Measurements from ENCODE around the gene SLC6A16. TPM values are rescaled to one million over a fixed set of nuclear protein-coding genes. Genes with fewer than 3 reads are reported as not detected.

Gene SLC6A16
- total RNA-seq, 1 donor from 2014 or later, result 5.0 TPM

DNA sequence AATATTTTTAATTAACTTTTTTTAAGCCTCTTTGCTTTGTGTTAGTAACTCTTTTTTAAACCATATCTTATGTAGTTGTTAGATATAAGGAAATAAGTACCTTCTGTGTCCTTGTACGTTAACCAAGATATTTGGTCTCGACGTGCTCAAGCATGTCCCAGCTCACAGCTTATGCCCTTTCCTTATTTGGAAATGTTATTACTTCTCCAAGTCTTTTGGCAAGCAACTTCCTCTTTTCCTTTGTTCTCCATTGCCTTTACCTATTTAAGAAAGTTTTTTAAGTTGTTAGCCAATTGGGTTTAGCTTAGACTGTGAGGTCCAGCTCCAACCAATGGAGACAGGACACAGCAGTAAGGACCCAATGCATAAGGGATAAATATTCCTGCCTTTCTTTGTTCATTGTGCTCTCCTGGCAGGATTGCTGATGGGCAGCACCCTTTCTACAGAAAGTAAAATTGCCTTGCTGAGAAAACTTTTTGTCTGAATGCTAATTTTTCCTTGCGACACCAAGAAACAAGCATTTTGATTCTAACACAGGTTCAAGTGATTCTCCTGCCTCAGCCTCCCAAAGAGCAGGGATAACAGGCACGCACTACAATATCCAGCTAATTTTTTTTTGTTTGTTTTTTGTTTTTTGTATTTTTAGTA is 43.8 kb upstream of the SLC6A16 start:
- H3K36me3 Mint-ChIP-seq, result peaks cover 3% of the 10 kb centered on the region
- H3K4me2 ChIP-seq, result no peak overlapping the region
- H3K27ac Mint-ChIP-seq, result no peak overlapping the region
- no peaks in the 10 kb centered on the region for H3K4me1 Mint-ChIP-seq
- peaks cover 4% of the 10 kb centered on the region for H3K27me3 Mint-ChIP-seq (ENCODE audit: insufficient read depth, low read depth)
- peaks cover 12% of the 10 kb centered on the region for H3F3A ChIP-seq (ENCODE audit: low read depth)
- TF ChIP-seq, protein P1, sequence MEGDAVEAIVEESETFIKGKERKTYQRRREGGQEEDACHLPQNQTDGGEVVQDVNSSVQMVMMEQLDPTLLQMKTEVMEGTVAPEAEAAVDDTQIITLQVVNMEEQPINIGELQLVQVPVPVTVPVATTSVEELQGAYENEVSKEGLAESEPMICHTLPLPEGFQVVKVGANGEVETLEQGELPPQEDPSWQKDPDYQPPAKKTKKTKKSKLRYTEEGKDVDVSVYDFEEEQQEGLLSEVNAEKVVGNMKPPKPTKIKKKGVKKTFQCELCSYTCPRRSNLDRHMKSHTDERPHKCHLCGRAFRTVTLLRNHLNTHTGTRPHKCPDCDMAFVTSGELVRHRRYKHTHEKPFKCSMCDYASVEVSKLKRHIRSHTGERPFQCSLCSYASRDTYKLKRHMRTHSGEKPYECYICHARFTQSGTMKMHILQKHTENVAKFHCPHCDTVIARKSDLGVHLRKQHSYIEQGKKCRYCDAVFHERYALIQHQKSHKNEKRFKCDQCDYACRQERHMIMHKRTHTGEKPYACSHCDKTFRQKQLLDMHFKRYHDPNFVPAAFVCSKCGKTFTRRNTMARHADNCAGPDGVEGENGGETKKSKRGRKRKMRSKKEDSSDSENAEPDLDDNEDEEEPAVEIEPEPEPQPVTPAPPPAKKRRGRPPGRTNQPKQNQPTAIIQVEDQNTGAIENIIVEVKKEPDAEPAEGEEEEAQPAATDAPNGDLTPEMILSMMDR (IDR thresholded peaks at IDR 0.05), result no peak
- no peak for TF ChIP-seq EZH2phosphoT487 (IDR thresholded peaks at IDR 0.05)
- TF ChIP-seq EZH2 (IDR thresholded peaks at IDR 0.05), result no peak
- peaks cover 6% of the 10 kb centered on the region for H3K9me3 Mint-ChIP-seq
- H3K36me3 ChIP-seq, result no peaks in the 10 kb centered on the region
- DNase-seq (ENCODE audit: low spot score), result no peak
- H3K9me3 ChIP-seq (ENCODE audit: low read depth), result no peaks in the 10 kb centered on the region
- no peak overlapping the region for H3K9ac ChIP-seq
- H3K27me3 ChIP-seq, result no peaks in the 10 kb centered on the region
- H3K4me3 Mint-ChIP-seq, result no peak overlapping the region
- peaks cover 3% of the 10 kb centered on the region for H3K4me1 ChIP-seq
- H3K27ac ChIP-seq, result no peak overlapping the region
- H2AFZ ChIP-seq (replicated peaks), result no peak overlapping the region
- no peak overlapping the region for H3K4me3 ChIP-seq
- H3K79me2 ChIP-seq (ENCODE audit: low read depth), result no peaks in the 10 kb centered on the region
- H4K20me1 ChIP-seq (ENCODE audit: low read depth), result no peaks in the 10 kb centered on the region

- H3K27ac ChIP-seq, result no peak overlapping the region
- H4K20me1 ChIP-seq (ENCODE audit: low read depth), result no peaks in the 10 kb centered on the region
- H3K36me3 ChIP-seq, result no peaks in the 10 kb centered on the region
- Mint-ChIP-seq H3K27ac (no peak overlapping the region), H3K9me3 (peaks cover 6% of the 10 kb centered on the region), H3K4me1 (no peaks in the 10 kb centered on the region), H3K36me3 (peaks cover 3% of the 10 kb centered on the region), H3K4me3 (no peak overlapping the region), H3K27me3 (ENCODE audit: insufficient read depth, low read depth) (peaks cover 7% of the 10 kb centered on the region)
- no peaks in the 10 kb centered on the region for H3K27me3 ChIP-seq
- no peak overlapping the region for H3K4me2 ChIP-seq
- peaks cover 3% of the 10 kb centered on the region for H3K4me1 ChIP-seq
- H3K9ac ChIP-seq, result no peak overlapping the region
- H2AFZ ChIP-seq (replicated peaks), result no peak overlapping the region
- TF ChIP-seq EZH2 (IDR thresholded peaks at IDR 0.05) (no peak), EZH2phosphoT487 (IDR thresholded peaks at IDR 0.05) (no peak)
- TF ChIP-seq, protein P1 (IDR thresholded peaks at IDR 0.05), result no peak
- no peak for DNase-seq (ENCODE audit: low spot score)
- peaks cover 20% of the 10 kb centered on the region for H3K79me2 ChIP-seq (ENCODE audit: low read depth)
- H3K4me3 ChIP-seq, result no peak overlapping the region
- no peaks in the 10 kb centered on the region for H3K9me3 ChIP-seq (ENCODE audit: low read depth)
- H3F3A ChIP-seq (ENCODE audit: low read depth), result peaks cover 27% of the 10 kb centered on the region
Measured at GRCh38 chr19:49366110-49366509, 41.1 kb upstream of the SLC6A16 start.

GRCh38 chr19:49364083-49364737 is 39.2 kb upstream of the SLC6A16 start:
- Histone ChIP-seq H3K9ac (no peak overlapping the region), H3K79me2 (ENCODE audit: low read depth) (peaks cover 40% of the 10 kb centered on the region), H3K36me3 (peaks cover 4% of the 10 kb centered on the region), H3K27me3 (no peaks in the 10 kb centered on the region), H3K4me2 (peak overlapping the region; percentile 45), H3K27ac (no peak overlapping the region), H3K4me3 (peak overlapping the region; percentile 30), H4K20me1 (ENCODE audit: low read depth) (no peaks in the 10 kb centered on the region), H3F3A (ENCODE audit: low read depth) (peaks cover 27% of the 10 kb centered on the region), H2AFZ (replicated peaks) (no peak overlapping the region), H3K9me3 (ENCODE audit: low read depth) (no peaks in the 10 kb centered on the region), H3K4me1 (peaks cover 16% of the 10 kb centered on the region)
- DNase-seq (ENCODE audit: low spot score), result no peak
- Mint-ChIP-seq H3K36me3 (peaks cover 6% of the 10 kb centered on the region), H3K4me3 (peak overlapping the region; percentile 21), H3K27ac (no peak overlapping the region), H3K27me3 (ENCODE audit: insufficient read depth, low read depth) (peaks cover 7% of the 10 kb centered on the region), H3K9me3 (no peaks in the 10 kb centered on the region), H3K4me1 (peaks cover 14% of the 10 kb centered on the region)
- TF ChIP-seq, protein P1 (IDR thresholded peaks at IDR 0.05), result no peak
- TF ChIP-seq EZH2 (IDR thresholded peaks at IDR 0.05) (no peak), EZH2phosphoT487 (IDR thresholded peaks at IDR 0.05) (no peak)

Data from neural progenitor cell (in vitro differentiated cells).